A673 (cell line): ENCODE results near the gene MALL.
"Not testable (repeated sequence)": the region's sequence is repeated elsewhere in the genome, so short reads cannot be mapped to it uniquely, and the experiment has no call there.

Source experiments
- EZH2 ChIP-seq: fragments of 200-600 bp; sonication (generic); IDR thresholded peaks from 2 replicates; pipeline ENCODE4 v1.6.1; 2017; ENCODE audit warnings: borderline replicate concordance, low read depth, mild to moderate bottlenecking, mixed read lengths, antibody characterized with exemption, low read length; ENCODE audit not compliant: poor library complexity, severe bottlenecking
- TF ChIP-seq, protein P1 (sequence below): fragments of 300-800, 200-600 bp; sonication (generic); conservative IDR thresholded peaks from 2 replicates; pipeline ENCODE4 v1.5.1; 2017; ENCODE audit warnings: low read depth, mild to moderate bottlenecking, antibody characterized with exemption, low read length, moderate library complexity, mixed read lengths

DNA sequence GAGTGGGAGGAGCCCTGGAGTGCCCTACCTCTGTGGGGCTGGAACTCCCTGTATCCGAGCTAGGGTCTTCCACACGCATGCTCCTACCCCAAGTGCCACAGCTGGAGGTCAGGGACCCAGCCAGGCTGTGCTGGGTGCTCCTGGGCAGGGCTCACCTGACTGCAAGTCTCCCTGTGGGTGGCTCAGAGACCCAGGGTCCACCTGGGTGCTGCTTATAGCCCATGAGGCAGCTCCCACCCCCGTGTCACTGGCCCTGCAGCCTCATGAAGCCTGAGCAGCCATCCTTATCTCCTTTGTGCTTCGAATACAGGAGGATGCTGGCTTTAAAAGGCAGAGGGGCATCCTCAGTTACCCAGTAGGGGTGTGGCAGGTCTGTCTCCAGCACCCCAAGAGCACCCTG lies 14.7 kb downstream of the MALL start:
- TF ChIP-seq, protein P1, sequence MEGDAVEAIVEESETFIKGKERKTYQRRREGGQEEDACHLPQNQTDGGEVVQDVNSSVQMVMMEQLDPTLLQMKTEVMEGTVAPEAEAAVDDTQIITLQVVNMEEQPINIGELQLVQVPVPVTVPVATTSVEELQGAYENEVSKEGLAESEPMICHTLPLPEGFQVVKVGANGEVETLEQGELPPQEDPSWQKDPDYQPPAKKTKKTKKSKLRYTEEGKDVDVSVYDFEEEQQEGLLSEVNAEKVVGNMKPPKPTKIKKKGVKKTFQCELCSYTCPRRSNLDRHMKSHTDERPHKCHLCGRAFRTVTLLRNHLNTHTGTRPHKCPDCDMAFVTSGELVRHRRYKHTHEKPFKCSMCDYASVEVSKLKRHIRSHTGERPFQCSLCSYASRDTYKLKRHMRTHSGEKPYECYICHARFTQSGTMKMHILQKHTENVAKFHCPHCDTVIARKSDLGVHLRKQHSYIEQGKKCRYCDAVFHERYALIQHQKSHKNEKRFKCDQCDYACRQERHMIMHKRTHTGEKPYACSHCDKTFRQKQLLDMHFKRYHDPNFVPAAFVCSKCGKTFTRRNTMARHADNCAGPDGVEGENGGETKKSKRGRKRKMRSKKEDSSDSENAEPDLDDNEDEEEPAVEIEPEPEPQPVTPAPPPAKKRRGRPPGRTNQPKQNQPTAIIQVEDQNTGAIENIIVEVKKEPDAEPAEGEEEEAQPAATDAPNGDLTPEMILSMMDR = not testable (repeated sequence)
- TF ChIP-seq EZH2 = not testable (repeated sequence)
